Sigmoid colon (tissue), 7 donors: Measurements from ENCODE around the gene HDDC2. TPM values are rescaled to one million over a fixed set of nuclear protein-coding genes. Genes with fewer than 3 reads are reported as not detected.

Source experiments
- DNase-seq: peaks from one replicate; pipeline ENCODE4 v3.0.0-alpha.2; 2019
- H3K27ac ChIP-seq, 4 donors: fragments of 200-600 bp; sonication (generic); one replicate each; pipeline ENCODE4 v1.5.1; 2016 to 2019; ENCODE audit warnings: mild to moderate bottlenecking in 1 of 4
- H3K27me3 ChIP-seq, 3 donors: fragments of 200-600 bp; sonication (generic); one replicate each; pipeline ENCODE4 v1.5.1; 2019; ENCODE audit warnings: mild to moderate bottlenecking in 1 of 3
- H3K36me3 ChIP-seq, 4 donors: fragments of 200-600 bp; sonication (generic); one replicate each; pipeline ENCODE4 v1.5.1; 2016 to 2019
- H3K4me1 ChIP-seq, 4 donors: fragments of 200-600 bp; sonication (generic); one replicate each; pipeline ENCODE4 v1.5.1; 2017 to 2019
- H3K4me3 ChIP-seq, 4 donors: fragments of 200-600 bp; sonication (generic); one replicate each; pipeline ENCODE4 v1.5.1; 2017 to 2019; ENCODE audit warnings: mild to moderate bottlenecking in 2 of 4, moderate library complexity in 1 of 4
- H3K9me3 ChIP-seq, 4 donors: fragments of 200-600 bp in 3 of 4; sonication (generic) in 3 of 4; one replicate each; pipeline versions ENCODE4 v1.5.1 to v1.6.1; 2013 to 2019
- CTCF ChIP-seq, 4 experiments: fragments of 450-650 bp in 3 of 4; fragments of 200-600 bp in 1 of 4; IDR thresholded peaks; one replicate each; pipeline ENCODE4 v1.5.1; 2016 to 2019; ENCODE audit warnings: antibody characterized with exemption in 4 of 4, mild to moderate bottlenecking in 3 of 4, moderate library complexity in 2 of 4
- EP300 ChIP-seq, 4 donors: sonication (generic); formaldehyde crosslinking; IDR thresholded peaks; one replicate each; pipeline ENCODE4 v1.6.1; 2017; ENCODE audit warnings: antibody characterized with exemption in 4 of 4
- POLR2A ChIP-seq, 2 donors: fragments of 450-650 bp; IDR thresholded peaks; one replicate each; pipeline ENCODE4 v1.6.1; 2016; ENCODE audit warnings: antibody characterized with exemption in 2 of 2, mild to moderate bottlenecking in 2 of 2, moderate library complexity in 2 of 2
- POLR2AphosphoS5 ChIP-seq, 4 donors: sonication (generic); formaldehyde crosslinking; IDR thresholded peaks; one replicate each; pipeline ENCODE4 v1.6.1; 2017; ENCODE audit warnings: antibody characterized with exemption in 4 of 4
- WGBS, 2 donors: extraction: QIAGEN DNeasy Blood & Tissue Kit; methylation state at CpG; one replicate each; pipeline ENCODE4 v1.1.7; 2013; 5-methylcytosine and 5-hydroxymethylcytosine counted together
- intact Hi-C: fragments of 100-400 bp; cut with DNase I; formaldehyde crosslinking; loops from one replicate; pipeline ENCODE4 v1.15.1; 2023
- polyA plus RNA-seq, 3 donors: library from polyadenylated mRNA; stranded (reverse); fragments of 200-250 nt; gene quantifications; one replicate each; pipeline ENCODE4 v1.2.3, GENCODE V29; 2013
- total RNA-seq, 4 donors: library from RNA; depleted of rRNA; stranded (reverse); fragments of >200 nt; gene quantifications; one replicate each; pipeline ENCODE4 v1.1.0, GENCODE V29; 2016
- donor health status: healthy with polysubstance abuse.
- donor health status: Bipolar disorder and iron deficiency.
- donor health status: healthy.

HDDC2 gene
- total and polyA plus RNA-seq, 7 donors, result 39.9 to 82.9 (median 56.1) TPM

DNA sequence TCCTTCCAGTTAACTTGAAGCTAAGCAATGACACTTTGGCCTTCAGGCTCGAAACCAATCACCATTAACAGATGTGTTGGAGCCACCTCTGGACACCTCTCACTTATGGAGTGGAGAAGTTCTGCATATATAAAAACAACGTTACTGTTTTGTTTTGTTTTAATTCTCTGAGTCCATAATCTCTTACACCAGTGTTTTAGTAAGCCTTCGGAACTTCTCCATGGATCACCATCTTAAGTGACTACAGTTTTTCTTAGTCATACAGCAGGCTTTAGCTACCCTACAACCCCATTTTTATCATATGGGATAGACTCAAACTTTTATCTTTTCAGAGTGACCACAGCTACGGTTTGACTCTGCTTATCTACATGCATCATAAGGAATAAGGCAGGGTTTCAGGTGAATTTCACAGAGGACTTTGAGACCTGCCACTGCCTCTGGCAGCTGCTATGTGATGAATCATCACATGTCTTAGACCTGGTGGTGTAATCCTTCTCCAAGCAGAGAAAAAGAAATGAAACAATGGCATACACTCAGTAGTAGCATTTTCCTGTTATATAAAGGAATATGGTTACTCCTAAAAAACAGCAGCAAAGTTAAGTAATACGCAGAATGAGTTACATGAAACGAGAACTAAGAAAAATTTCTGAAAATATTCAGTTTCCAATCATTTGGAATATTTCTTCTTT, 5.5 kb upstream of the HDDC2 start:
- Histone ChIP-seq H3K36me3 (no peaks in the 10 kb centered on the region), H3K9me3 (no peaks in the 10 kb centered on the region), H3K27ac (no peak overlapping the region), H3K27me3 (no peaks in the 10 kb centered on the region), H3K4me3 (no peak overlapping the region), H3K4me1 (no peaks in the 10 kb centered on the region)
- TF ChIP-seq POLR2AphosphoS5 (IDR thresholded peaks at IDR 0.05) (no peak), EP300 (IDR thresholded peaks at IDR 0.05) (no peak), POLR2A (IDR thresholded peaks at IDR 0.05) (no peak), CTCF (IDR thresholded peaks at IDR 0.05) (no peak)
- intact Hi-C loops, result loop anchor here (10.0 kb wide), 2 partner anchors 342 to 432 kb away; partner anchors contain the start of gene RNF217
- no peak for DNase-seq
- WGBS, 2 donors, result 66 to 78% methylated on average over 6 of the region's 6 CpGs

DNA sequence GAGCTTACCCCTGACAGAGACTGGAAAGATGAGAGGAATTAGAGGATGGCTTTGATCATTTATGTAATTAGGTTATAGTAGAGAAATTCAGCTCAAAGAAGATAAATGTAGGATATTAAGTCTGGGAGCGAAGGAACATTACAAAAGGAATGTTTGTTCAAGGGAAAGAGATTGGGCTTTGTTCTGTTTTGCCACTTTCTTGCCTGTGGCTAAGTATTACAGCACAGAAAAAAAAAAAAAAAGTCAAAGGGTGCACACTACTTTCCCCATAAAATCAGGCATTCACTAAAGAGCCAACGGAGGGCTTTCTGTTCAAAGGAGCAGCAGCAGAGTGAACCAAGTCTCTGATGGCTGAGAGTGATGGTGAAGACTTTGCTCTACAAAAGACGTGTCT, 5.0 kb upstream of the HDDC2 start:
- Histone ChIP-seq H3K36me3 (no peaks in the 10 kb centered on the region), H3K27me3 (no peaks in the 10 kb centered on the region), H3K4me3 (no peak overlapping the region), H3K27ac (no peak overlapping the region), H3K9me3 (no peaks in the 10 kb centered on the region), H3K4me1 (no peaks in the 10 kb centered on the region)
- no peak for DNase-seq
- WGBS, 2 donors, result 84 to 89% methylated on average over 3 of the region's 3 CpGs
- no peak for TF ChIP-seq POLR2A (IDR thresholded peaks at IDR 0.05)
- no peak for TF ChIP-seq EP300 (IDR thresholded peaks at IDR 0.05)
- no peak for TF ChIP-seq POLR2AphosphoS5 (IDR thresholded peaks at IDR 0.05)
- no peak for TF ChIP-seq CTCF (IDR thresholded peaks at IDR 0.05)
- intact Hi-C loops, result loop anchor here (10.0 kb wide), 2 partner anchors 342 to 432 kb away; partner anchors contain the start of gene RNF217

DNA sequence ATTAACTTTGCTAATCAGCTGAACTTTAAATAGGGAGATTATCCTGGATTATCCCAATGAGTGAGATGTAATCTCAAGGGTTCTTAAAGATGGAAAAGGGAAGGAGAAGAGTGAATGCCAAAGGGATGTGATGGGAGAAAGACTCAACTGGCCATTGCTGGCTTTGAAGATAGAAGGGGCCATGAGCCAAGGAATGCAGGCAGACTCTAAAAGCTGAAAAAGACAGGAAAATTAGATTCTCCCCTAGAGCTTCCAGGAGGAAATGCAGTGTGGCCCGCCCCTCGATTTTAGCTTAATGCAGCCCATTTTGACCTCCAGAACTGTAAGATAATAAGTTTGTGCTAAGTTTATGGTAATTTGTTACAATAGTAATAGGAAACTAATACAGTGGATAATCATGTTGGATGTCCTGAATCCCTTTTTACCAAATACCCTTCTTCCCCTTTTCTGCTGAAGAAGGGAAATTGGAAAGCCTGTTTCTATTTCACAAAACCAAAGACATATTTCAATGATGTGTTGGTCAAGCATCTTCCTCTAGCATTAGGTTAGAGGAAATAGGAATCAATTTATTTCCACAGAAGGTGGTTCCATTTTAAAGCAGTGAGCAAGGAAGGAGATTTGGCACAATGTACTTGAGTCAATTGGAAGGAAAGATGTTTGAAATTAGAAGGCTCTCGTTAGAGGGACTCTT, 3.3 kb upstream of the HDDC2 start:
- H3K9me3 ChIP-seq, result no peaks in the 10 kb centered on the region
- H3K27me3 ChIP-seq, result no peaks in the 10 kb centered on the region
- WGBS, 2 donors, result 94 to 95% methylated on average over 3 of the region's 3 CpGs
- DNase-seq, result no peak
- no peak for TF ChIP-seq POLR2AphosphoS5 (IDR thresholded peaks at IDR 0.05)
- no peak for TF ChIP-seq CTCF (IDR thresholded peaks at IDR 0.05)
- TF ChIP-seq EP300 (IDR thresholded peaks at IDR 0.05), result no peak
- TF ChIP-seq POLR2A (IDR thresholded peaks at IDR 0.05), result no peak
- no peak overlapping the region for H3K4me3 ChIP-seq
- no peaks in the 10 kb centered on the region for H3K36me3 ChIP-seq
- peaks cover 0 to 9% (median 9%) of the 10 kb centered on the region in 4 donors for H3K4me1 ChIP-seq
- intact Hi-C loops, result loop anchor here (10.0 kb wide), 2 partner anchors 340 to 430 kb away; partner anchors contain the start of gene RNF217
- no peak overlapping the region for H3K27ac ChIP-seq

GRCh38 chr6:125303512-125303854, 1.7 kb upstream of the HDDC2 start:
- Histone ChIP-seq H3K36me3 (peaks cover 0 to 15% (median 0%) of the 10 kb centered on the region in 4 donors), H3K27ac (no peak overlapping the region), H3K9me3 (no peaks in the 10 kb centered on the region), H3K27me3 (no peaks in the 10 kb centered on the region), H3K4me1 (peaks cover 0 to 17% (median 16%) of the 10 kb centered on the region in 4 donors), H3K4me3 (no peak overlapping the region)
- 50 to 93% methylated on average over 1 of the region's 1 CpG for WGBS, 2 donors
- intact Hi-C loops, result loop anchor here (10.0 kb wide), 2 partner anchors 339 to 429 kb away; partner anchors contain the start of gene RNF217
- DNase-seq, result no peak
- no peak for TF ChIP-seq EP300 (IDR thresholded peaks at IDR 0.05)

DNA sequence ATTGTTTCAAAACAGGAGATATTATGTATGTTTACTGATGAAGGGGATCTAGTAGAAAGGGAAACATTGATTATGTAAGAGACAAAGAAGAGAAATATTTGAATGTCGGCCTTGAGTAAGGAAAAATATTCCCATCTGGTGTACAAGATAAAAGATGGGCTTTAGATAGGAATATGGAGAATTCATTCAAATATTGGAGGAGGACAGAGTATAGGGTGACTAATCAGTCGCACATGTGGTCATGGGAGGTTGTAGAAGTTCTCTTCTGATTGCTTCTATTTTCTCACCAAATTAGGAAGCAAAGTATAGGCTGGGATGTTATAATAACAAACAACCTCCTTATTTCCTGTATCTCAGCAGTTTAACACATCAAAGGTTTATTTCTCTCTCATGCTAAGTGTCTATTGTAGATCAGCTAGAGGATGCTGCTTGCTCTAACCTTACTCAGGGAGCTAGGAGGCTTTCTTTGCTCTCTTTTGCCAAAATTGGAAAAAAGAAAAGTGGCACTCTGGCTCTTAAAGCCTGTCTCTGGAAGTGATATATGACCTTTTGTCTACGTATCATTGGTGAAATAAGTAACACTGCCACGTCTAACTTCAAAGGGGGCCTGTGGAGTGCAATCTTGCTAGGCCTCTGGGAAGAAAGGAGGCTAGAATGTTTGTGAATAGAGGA, 1.2 kb upstream of the HDDC2 start:
- Histone ChIP-seq H3K36me3 (peaks cover 0 to 20% (median 0%) of the 10 kb centered on the region in 4 donors), H3K4me1 (peaks cover 0 to 17% (median 16%) of the 10 kb centered on the region in 4 donors), H3K27ac (no peak overlapping the region), H3K4me3 (no peak overlapping the region), H3K27me3 (no peaks in the 10 kb centered on the region), H3K9me3 (no peaks in the 10 kb centered on the region)
- TF ChIP-seq POLR2A (IDR thresholded peaks at IDR 0.05) (no peak), CTCF (IDR thresholded peaks at IDR 0.05) (no peak), POLR2AphosphoS5 (IDR thresholded peaks at IDR 0.05) (no peak), EP300 (IDR thresholded peaks at IDR 0.05) (no peak)
- DNase-seq, result no peak
- 77 to 90% methylated on average over 4 of the region's 4 CpGs for WGBS, 2 donors
- intact Hi-C loops, result loop anchor here (10.0 kb wide), 2 partner anchors 338 to 428 kb away; partner anchors contain the start of gene RNF217
